Lower leg skin (tissue), 4 donors: ENCODE results near the gene MTUS2. TPM values are rescaled to one million over a fixed set of nuclear protein-coding genes. Genes with fewer than 3 reads are reported as not detected.

ENCODE experiments used
- DNase-seq, 2 donors: peaks; one replicate each; pipeline ENCODE4 v3.0.0-alpha.2; 2019; ENCODE audit warnings: low spot score in 2 of 2
- H3K4me3 ChIP-seq: fragments of 200-600 bp; sonication (generic); 2 replicates; pipeline ENCODE4 v1.5.1; 2017; ENCODE audit warnings: mild to moderate bottlenecking, low read depth; ENCODE audit not compliant: poor library complexity, severe bottlenecking
- CTCF ChIP-seq, 3 donors: fragments of 450-650 bp; IDR thresholded peaks; one replicate each; pipeline ENCODE4 v1.5.1; 2016; ENCODE audit warnings: antibody characterized with exemption in 3 of 3, mild to moderate bottlenecking in 3 of 3, moderate library complexity in 2 of 3
- POLR2A ChIP-seq, 2 donors: fragments of 450-650 bp; IDR thresholded peaks; one replicate each; pipeline ENCODE4 v1.6.1; 2016 to 2017; ENCODE audit warnings: antibody characterized with exemption in 2 of 2, mild to moderate bottlenecking in 1 of 2, moderate library complexity in 1 of 2
- WGBS, 2 donors: methylation state at CpG; one replicate each; pipeline ENCODE4 v1.1.5; 2018; 5-methylcytosine and 5-hydroxymethylcytosine counted together
- intact Hi-C: fragments of 100-400 bp; cut with DNase I; formaldehyde crosslinking; loops from one replicate; pipeline ENCODE4 v1.15.0; 2023; ENCODE audit warnings: low total_unique reads
- total RNA-seq, 4 donors: library from RNA; depleted of rRNA; stranded (reverse); fragments of >200 nt; gene quantifications; one replicate each; pipeline ENCODE4 v1.1.0, GENCODE V29; 2016

Gene MTUS2
- total RNA-seq, 4 donors from 2014 or later = 0.13 to 1.9 TPM; not detected in 2

- DNase-seq = no peak
- H3K4me3 ChIP-seq = no peak overlapping the region
- WGBS, 2 donors = 89 to 90% methylated on average over 4 of the region's 4 CpGs
- TF ChIP-seq CTCF (IDR thresholded peaks at IDR 0.05) (no peak), POLR2A (IDR thresholded peaks at IDR 0.05) (no peak)
- intact Hi-C loops = no loop called here
Observed at GRCh38 chr13:29541400-29541799, 721.3 kb downstream of the MTUS2 start.

DNA sequence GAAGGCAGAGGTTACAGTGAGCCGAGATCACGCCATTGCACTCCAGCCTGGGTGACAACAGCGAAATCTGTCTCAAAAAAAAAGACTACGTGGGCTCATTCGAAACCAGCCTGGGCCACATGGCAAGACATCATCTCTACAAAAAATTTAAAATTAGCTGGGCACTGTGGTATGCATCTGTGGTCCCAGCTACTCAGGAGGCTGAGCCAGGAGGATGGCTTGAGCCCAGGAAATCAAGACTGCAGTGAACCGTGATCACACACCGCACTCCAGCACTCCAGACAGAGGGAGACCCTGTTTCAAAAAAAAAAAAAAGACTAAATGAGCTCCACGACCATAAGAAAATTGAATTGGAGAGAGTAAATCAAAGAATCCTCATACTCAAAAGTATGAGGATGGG, 722.2 kb downstream of the MTUS2 start:
- DNase-seq = no peak
- WGBS, 2 donors = 86 to 93% methylated on average over 8 of the region's 8 CpGs
- TF ChIP-seq POLR2A (IDR thresholded peaks at IDR 0.05) = no peak
- H3K4me3 ChIP-seq = no peak overlapping the region
- intact Hi-C loops = no loop called here

GRCh38 chr13:29543230-29544215, 723.4 kb downstream of the MTUS2 start:
- intact Hi-C loops = no loop called here
- WGBS, 2 donors = 81 to 83% methylated on average over 16 of the region's 16 CpGs
- no peak overlapping the region for H3K4me3 ChIP-seq
- TF ChIP-seq POLR2A (IDR thresholded peaks at IDR 0.05) (no peak), CTCF (IDR thresholded peaks at IDR 0.05) (no peak)
- DNase-seq = no peak

- no peak overlapping the region for H3K4me3 ChIP-seq
- 69 to 75% methylated on average over 8 of the region's 8 CpGs for WGBS, 2 donors
- DNase-seq = no peak
- TF ChIP-seq POLR2A (IDR thresholded peaks at IDR 0.05) = no peak
- no peak for TF ChIP-seq CTCF (IDR thresholded peaks at IDR 0.05)
- intact Hi-C loops = no loop called here
Observed at GRCh38 chr13:29545988-29546387, 725.8 kb downstream of the MTUS2 start.

DNA sequence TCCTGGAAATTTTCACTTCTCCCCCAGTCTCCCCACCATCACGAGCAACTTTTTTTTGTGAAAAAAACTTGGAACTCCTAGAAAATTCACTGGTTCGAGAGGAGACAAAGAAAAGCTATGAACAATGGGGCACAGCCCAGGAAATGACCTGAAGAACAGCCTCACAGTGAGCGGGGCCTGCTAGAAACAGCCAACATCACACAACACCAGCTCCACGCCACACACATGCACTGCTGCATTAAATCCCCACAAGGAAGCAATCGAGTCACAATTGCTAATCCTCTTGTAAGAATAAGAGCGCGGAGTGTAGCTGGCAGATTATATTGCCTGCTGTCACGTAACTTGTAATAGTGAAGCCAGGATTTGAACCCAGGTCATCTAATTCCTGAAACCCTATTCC, 726.5 kb downstream of the MTUS2 start:
- H3K4me3 ChIP-seq = no peak overlapping the region
- no peak for DNase-seq
- 85 to 87% methylated on average over 8 of the region's 8 CpGs for WGBS, 2 donors
- no peak for TF ChIP-seq CTCF (IDR thresholded peaks at IDR 0.05)
- TF ChIP-seq POLR2A (IDR thresholded peaks at IDR 0.05) = no peak
- intact Hi-C loops = no loop called here

- DNase-seq = no peak
- 67 to 77% methylated on average over 7 of the region's 7 CpGs for WGBS, 2 donors
- TF ChIP-seq POLR2A (IDR thresholded peaks at IDR 0.05) (no peak), CTCF (IDR thresholded peaks at IDR 0.05) (no peak)
- intact Hi-C loops = no loop called here
- H3K4me3 ChIP-seq = no peak overlapping the region
Observed at GRCh38 chr13:29547153-29547552, 727.0 kb downstream of the MTUS2 start.
